Measurements from ENCODE around the gene WSCD1.

WSCD1 gene

GRCh38 chr17:6064868-6065267, 5.3 kb upstream of the WSCD1 start:
- no peak for DNase-seq

GRCh38 chr17:6065351-6065750, 4.8 kb upstream of the WSCD1 start:
- DNase-seq, result no peak

GRCh38 chr17:6066183-6066948, 3.8 kb upstream of the WSCD1 start:
- DNase-seq, result no peak

- no peak for DNase-seq
Observed at GRCh38 chr17:6067060-6067459, 3.1 kb upstream of the WSCD1 start.

- DNase-seq, result no peak
Observed at GRCh38 chr17:6070430-6070912, 292 bp downstream of the WSCD1 start.

GRCh38 chr17:6070913-6071511, 833 bp downstream of the WSCD1 start:
- no peak for DNase-seq

- DNase-seq, result no peak
Observed at GRCh38 chr17:6071528-6072065, 1.4 kb downstream of the WSCD1 start.

- no peak for DNase-seq
Observed at GRCh38 chr17:6072157-6072556, 2.0 kb downstream of the WSCD1 start.

GRCh38 chr17:6072611-6073010, 2.4 kb downstream of the WSCD1 start:
- no peak for DNase-seq

GRCh38 chr17:6073620-6074019, 3.4 kb downstream of the WSCD1 start:
- DNase-seq, result no peak

- DNase-seq, result no peak
Observed at GRCh38 chr17:6075050-6075449, 4.9 kb downstream of the WSCD1 start.

GRCh38 chr17:6075845-6076244, 5.7 kb downstream of the WSCD1 start:
- no peak for DNase-seq

- no peak for DNase-seq
Observed at GRCh38 chr17:6077752-6078151, 7.6 kb downstream of the WSCD1 start.

- DNase-seq, result no peak
Observed at GRCh38 chr17:6078458-6078871, 8.3 kb downstream of the WSCD1 start.

- no peak for DNase-seq
Observed at GRCh38 chr17:6079155-6079888, 9.1 kb downstream of the WSCD1 start.

- no peak for DNase-seq
Observed at GRCh38 chr17:6079960-6080359, 9.8 kb downstream of the WSCD1 start.

- no peak for DNase-seq
Observed at GRCh38 chr17:6080711-6081430, 10.7 kb downstream of the WSCD1 start.

- DNase-seq, result no peak
Observed at GRCh38 chr17:6082335-6082734, 12.2 kb downstream of the WSCD1 start.

- DNase-seq, result no peak
Observed at GRCh38 chr17:6084311-6085161, 14.4 kb downstream of the WSCD1 start.

- no peak for DNase-seq
Observed at GRCh38 chr17:6085812-6086211, 15.6 kb downstream of the WSCD1 start.

- no peak for DNase-seq
Observed at GRCh38 chr17:6086603-6087400, 16.6 kb downstream of the WSCD1 start.

Measured in activated naive CD4-positive, alpha-beta T cell treated with anti-CD3 and anti-CD28 coated beads, Interleukin-2, amount 50 U/mL, for 16 hours (primary cell).